Nephron (organoid): ENCODE results near the gene NMNAT1.
A peak's percentile ranks its signal among the peaks of the same experiment; 100 is the strongest.

Source experiments
- H3K27ac Mint-ChIP-seq, 3 experiments: 2 replicates each; pipeline ENCODE4 v1.8.0; 2020; ENCODE audit warnings: mixed read lengths in 3 of 3, mild to moderate bottlenecking in 2 of 3, moderate library complexity in 1 of 3
- H3K27me3 Mint-ChIP-seq: 2 replicates; pipeline ENCODE4 v1.8.0; 2021; ENCODE audit warnings: low read depth, mild to moderate bottlenecking, moderate library complexity, mixed read lengths
- H3K36me3 Mint-ChIP-seq: 2 replicates; pipeline ENCODE4 v1.8.0; 2020; ENCODE audit warnings: low read depth, mixed read lengths
- H3K4me1 Mint-ChIP-seq: 2 replicates; pipeline ENCODE4 v1.8.0; 2020; ENCODE audit warnings: mixed read lengths
- H3K4me3 Mint-ChIP-seq, 3 experiments: 2 replicates each; pipeline ENCODE4 v1.8.0; 2020; ENCODE audit warnings: mild to moderate bottlenecking in 3 of 3, mixed read lengths in 3 of 3, moderate library complexity in 2 of 3
- H3K9me3 Mint-ChIP-seq: 2 replicates; pipeline ENCODE4 v1.8.0; 2020; ENCODE audit warnings: mixed read lengths
- CTCF ChIP-seq, 3 experiments: fragments of 200-600 bp; sonication (generic); IDR thresholded peaks; one replicate each; pipeline ENCODE4 v1.5.0; 2021; ENCODE audit warnings: antibody characterized with exemption in 3 of 3; ENCODE audit not compliant: unreplicated experiment in 3 of 3

The NMNAT1 gene

DNA sequence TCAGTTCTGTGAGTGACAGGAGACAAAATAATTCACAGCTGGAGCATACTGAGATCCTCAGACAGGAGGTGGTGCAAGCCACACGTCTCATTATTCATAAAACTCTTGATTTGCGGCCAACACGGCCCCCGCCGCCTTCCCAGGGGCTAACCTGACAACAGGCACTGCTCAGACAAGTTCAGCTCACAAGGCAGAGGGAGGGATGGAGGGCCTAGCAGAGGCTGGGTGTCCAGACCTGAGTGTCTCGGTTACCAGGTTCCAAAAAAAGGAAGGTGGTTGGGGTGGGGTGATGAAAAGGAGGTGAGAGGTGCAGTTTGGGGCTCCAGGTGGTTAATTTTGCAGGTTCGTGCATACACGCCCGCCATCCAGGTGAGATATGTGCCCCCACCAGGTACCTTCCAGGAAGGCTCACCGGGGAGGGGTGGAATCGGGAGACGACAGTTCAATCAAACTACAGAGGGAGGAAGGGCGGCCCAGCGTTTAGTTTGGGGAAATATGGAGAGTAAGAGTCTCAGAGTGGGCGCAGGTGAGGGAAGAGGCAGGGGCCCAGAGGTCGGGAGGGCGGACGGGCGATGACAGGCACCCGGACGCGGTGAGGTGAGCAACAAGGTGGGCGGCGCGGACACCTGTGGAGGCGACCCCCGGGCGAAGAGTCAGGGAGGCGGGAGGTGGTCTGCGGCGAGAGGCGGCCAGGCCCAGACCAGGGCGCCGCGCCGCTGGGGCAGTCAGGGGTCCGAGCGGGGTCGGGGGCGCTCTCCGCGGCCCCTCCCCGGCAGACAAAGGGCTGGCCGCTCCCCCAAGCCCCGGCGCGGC is 33.8 kb upstream of the NMNAT1 start:
- Mint-ChIP-seq H3K36me3 (peaks cover 4% of the 10 kb centered on the region), H3K4me1 (peaks cover 50% of the 10 kb centered on the region), H3K27me3 (peaks cover 5% of the 10 kb centered on the region), H3K9me3 (no peaks in the 10 kb centered on the region), H3K27ac (peak overlapping the region; percentile 86 to 93 (median 91)), H3K4me3 (peak overlapping the region; percentile 98 to 99 (median 98))
- no peak for TF ChIP-seq CTCF (IDR thresholded peaks at IDR 0.05; ENCODE audit: unreplicated experiment in 3 of 3)

DNA sequence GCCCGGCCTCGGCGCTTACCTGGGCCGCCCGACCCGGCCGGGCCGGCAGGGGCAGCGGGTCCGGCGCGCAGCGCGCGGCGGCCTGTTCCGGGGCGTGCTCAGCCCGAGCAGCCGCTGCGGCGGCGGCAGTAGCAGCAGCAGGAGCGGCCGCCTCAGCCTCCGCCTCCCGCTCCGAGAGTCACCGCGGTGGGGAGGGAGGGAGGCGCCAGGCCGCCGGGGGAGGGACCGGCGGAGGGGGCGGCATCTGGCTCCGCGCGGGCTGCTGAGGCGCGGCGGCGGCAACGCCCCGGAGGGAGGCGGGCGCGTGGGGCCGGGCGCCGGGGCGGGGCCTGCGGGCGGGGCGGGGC is 33.2 kb upstream of the NMNAT1 start, which contains the start of gene CTNNBIP1:
Gene CTNNBIP1, minus strand, starts transcription at position 194 of the 347 bp plus-strand sequence. CDS start 38,205 bp downstream, outside the sequence.
- peak within 1 kb of the TSS; percentile 98 to 99 (median 98) for H3K4me3 Mint-ChIP-seq

DNA sequence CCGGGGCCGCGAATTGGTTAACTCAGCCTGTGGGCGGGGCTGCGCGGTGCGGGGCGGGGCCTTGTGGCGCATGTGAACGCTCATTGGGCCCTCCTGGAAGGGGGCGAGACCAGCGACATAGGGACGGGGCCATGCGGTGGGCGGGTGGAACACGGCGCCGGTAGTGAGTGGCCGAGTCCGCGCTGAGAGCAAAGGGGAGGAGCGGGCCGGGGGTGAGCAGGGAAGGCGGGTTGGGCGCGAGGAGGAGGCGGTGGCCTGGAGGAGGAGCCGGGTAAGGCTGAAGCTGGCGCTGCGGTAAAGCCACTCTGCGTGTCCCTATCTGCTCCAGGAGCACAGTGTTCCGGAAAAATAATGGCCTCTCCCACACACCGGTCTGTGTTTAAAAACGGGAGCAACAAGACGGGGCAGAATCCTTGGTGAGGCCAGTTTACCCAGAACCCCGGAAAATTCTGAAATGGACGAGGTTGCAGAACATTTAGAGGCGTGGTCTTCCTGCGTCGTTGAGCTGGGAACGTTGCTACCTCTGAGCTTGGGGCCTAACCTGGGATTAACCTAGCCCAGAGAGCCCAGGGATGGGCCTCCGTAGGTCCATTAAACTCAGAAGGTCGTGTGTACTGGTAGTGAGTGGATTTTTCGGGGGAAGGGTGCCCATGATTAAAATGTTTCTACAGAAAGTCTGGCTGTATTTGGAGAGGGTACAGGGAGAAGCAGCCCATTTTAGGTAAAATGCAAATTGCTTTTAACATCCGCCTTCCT is 32.7 kb upstream of the NMNAT1 start:
- H3K4me1 Mint-ChIP-seq: peaks cover 45% of the 10 kb centered on the region
- no peaks in the 10 kb centered on the region for H3K9me3 Mint-ChIP-seq
- peaks cover 4% of the 10 kb centered on the region for H3K36me3 Mint-ChIP-seq
- peaks cover 5% of the 10 kb centered on the region for H3K27me3 Mint-ChIP-seq
- peak overlapping the region; percentile 97 to 98 (median 98) for H3K27ac Mint-ChIP-seq
- peak overlapping the region; percentile 88 to 92 (median 92) for H3K4me3 Mint-ChIP-seq
- no peak for TF ChIP-seq CTCF (IDR thresholded peaks at IDR 0.05; ENCODE audit: unreplicated experiment in 3 of 3)

More for the DNA sequence above, 33.2 kb upstream of the NMNAT1 start, which contains the start of gene CTNNBIP1:
- Mint-ChIP-seq H3K27ac (peak within 1 kb of the TSS; percentile 97 to 98 (median 98)), H3K9me3 (no peaks in the 10 kb centered on the region), H3K36me3 (peaks cover 4% of the 10 kb centered on the region), H3K27me3 (peaks cover 5% of the 10 kb centered on the region), H3K4me1 (peaks cover 46% of the 10 kb centered on the region)
- no peak for TF ChIP-seq CTCF (IDR thresholded peaks at IDR 0.05; ENCODE audit: unreplicated experiment in 3 of 3)

DNA sequence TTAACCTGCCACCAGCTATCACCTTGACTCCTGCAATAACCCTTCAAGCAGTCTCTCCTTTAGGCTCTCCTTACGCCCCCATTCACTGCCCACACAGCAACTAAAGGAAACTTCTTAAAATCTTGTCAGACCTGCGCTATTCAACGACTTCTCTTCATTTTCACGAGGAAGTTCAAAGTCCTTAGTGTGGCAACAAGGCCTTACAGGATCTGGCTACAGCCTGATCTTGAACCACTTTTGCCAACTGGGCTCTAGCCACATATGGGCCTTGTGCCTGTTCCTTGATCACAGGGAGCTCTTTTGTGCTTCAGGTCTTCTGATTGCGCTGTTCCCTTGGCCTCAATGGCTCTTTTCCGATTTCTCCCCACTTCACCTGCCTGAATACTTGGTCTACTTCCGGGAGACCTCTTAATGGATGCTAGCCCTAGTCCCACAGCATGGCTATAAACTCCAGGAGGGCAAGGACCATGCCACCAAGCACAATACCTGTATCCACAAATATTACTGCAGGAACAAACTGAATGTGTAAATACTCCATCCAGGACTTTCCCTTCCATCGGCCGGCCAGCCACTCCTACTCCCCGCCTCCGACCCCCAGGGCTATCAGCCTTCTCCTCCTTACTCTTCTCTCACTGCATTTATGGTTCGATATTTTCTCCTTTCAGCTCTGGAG is 30.9 kb upstream of the NMNAT1 start:
- H3K27me3 Mint-ChIP-seq: peaks cover 5% of the 10 kb centered on the region
- peaks cover 4% of the 10 kb centered on the region for H3K36me3 Mint-ChIP-seq
- H3K4me3 Mint-ChIP-seq: peak overlapping the region; percentile 72 to 77 (median 76)
- peaks cover 37% of the 10 kb centered on the region for H3K4me1 Mint-ChIP-seq
- no peak for TF ChIP-seq CTCF (IDR thresholded peaks at IDR 0.05; ENCODE audit: unreplicated experiment in 3 of 3)
- no peaks in the 10 kb centered on the region for H3K9me3 Mint-ChIP-seq
- H3K27ac Mint-ChIP-seq: peak overlapping the region; percentile 53 to 84 (median 60)

- Mint-ChIP-seq H3K27ac (peak overlapping the region in 2 of 3 experiments; percentile 7 to 15), H3K36me3 (no peaks in the 10 kb centered on the region), H3K27me3 (peaks cover 5% of the 10 kb centered on the region), H3K9me3 (no peaks in the 10 kb centered on the region), H3K4me3 (no peak overlapping the region), H3K4me1 (peaks cover 21% of the 10 kb centered on the region)
- TF ChIP-seq CTCF (IDR thresholded peaks at IDR 0.05; ENCODE audit: unreplicated experiment in 3 of 3): no peak
Measured at GRCh38 chr1:9914610-9914937, 28.7 kb upstream of the NMNAT1 start.
